ENCODE results near the gene RASSF5. TPM values are rescaled to one million over a fixed set of nuclear protein-coding genes. Genes with fewer than 3 reads are reported as not detected.
"Not testable (repeated sequence)": the region's sequence is repeated elsewhere in the genome, so short reads cannot be mapped to it uniquely, and the experiment has no call there.

RASSF5 gene
- polyA plus RNA-seq, 3 donors, result 5.0 to 5.4 (median 5.1) TPM

- no peak for DNase-seq (ENCODE audit: low read depth in 3 of 3, low spot score in 2 of 3)
These were observed 31.3 kb upstream of the RASSF5 start for GRCh38 chr1:206476058-206476457.

GRCh38 chr1:206476591-206476990 is 30.7 kb upstream of the RASSF5 start:
- DNase-seq (ENCODE audit: low read depth in 3 of 3, low spot score in 2 of 3), result no peak

- no peak for DNase-seq (ENCODE audit: low read depth in 3 of 3, low spot score in 2 of 3)
These were observed 30.2 kb upstream of the RASSF5 start for GRCh38 chr1:206477110-206477509.

GRCh38 chr1:206477581-206478380 is 29.6 kb upstream of the RASSF5 start:
- DNase-seq (ENCODE audit: low read depth in 3 of 3, low spot score in 2 of 3), result no peak

GRCh38 chr1:206478746-206479145 is 28.6 kb upstream of the RASSF5 start:
- DNase-seq (ENCODE audit: low read depth in 3 of 3, low spot score in 2 of 3), result no peak

- DNase-seq (ENCODE audit: low read depth in 3 of 3, low spot score in 2 of 3), result no peak
These were observed 27.9 kb upstream of the RASSF5 start for GRCh38 chr1:206479183-206480125.

- no peak for DNase-seq (ENCODE audit: low read depth in 3 of 3, low spot score in 2 of 3)
These were observed 27.1 kb upstream of the RASSF5 start for GRCh38 chr1:206480211-206480610.

GRCh38 chr1:206482611-206483010 is 24.7 kb upstream of the RASSF5 start:
- DNase-seq (ENCODE audit: low read depth in 3 of 3, low spot score in 2 of 3), result no peak

GRCh38 chr1:206483864-206484263 is 23.5 kb upstream of the RASSF5 start:
- not testable (repeated sequence) for DNase-seq (ENCODE audit: low read depth in 3 of 3, low spot score in 2 of 3)

GRCh38 chr1:206484901-206485300 is 22.4 kb upstream of the RASSF5 start:
- DNase-seq (ENCODE audit: low read depth in 3 of 3, low spot score in 2 of 3), result no peak

GRCh38 chr1:206486995-206487788 is 20.1 kb upstream of the RASSF5 start:
- no peak for DNase-seq (ENCODE audit: low read depth in 3 of 3, low spot score in 2 of 3)

GRCh38 chr1:206487970-206488369 is 19.4 kb upstream of the RASSF5 start:
- no peak for DNase-seq (ENCODE audit: low read depth in 3 of 3, low spot score in 2 of 3)

- DNase-seq (ENCODE audit: low read depth in 3 of 3, low spot score in 2 of 3), result no peak
These were observed 18.9 kb upstream of the RASSF5 start for GRCh38 chr1:206488466-206488865.

- DNase-seq (ENCODE audit: low read depth in 3 of 3, low spot score in 2 of 3), result no peak
These were observed 17.2 kb upstream of the RASSF5 start for GRCh38 chr1:206489980-206490770.

- DNase-seq (ENCODE audit: low read depth in 3 of 3, low spot score in 2 of 3), result no peak
These were observed 16.4 kb upstream of the RASSF5 start for GRCh38 chr1:206490771-206491405.

- DNase-seq (ENCODE audit: low read depth in 3 of 3, low spot score in 2 of 3), result no peak
These were observed 15.7 kb upstream of the RASSF5 start for GRCh38 chr1:206491616-206492015.

GRCh38 chr1:206492589-206492988 is 14.7 kb upstream of the RASSF5 start:
- no peak for DNase-seq (ENCODE audit: low read depth in 3 of 3, low spot score in 2 of 3)

- no peak for DNase-seq (ENCODE audit: low read depth in 3 of 3, low spot score in 2 of 3)
These were observed 14.1 kb upstream of the RASSF5 start for GRCh38 chr1:206493279-206493678.

- no peak for DNase-seq (ENCODE audit: low read depth in 3 of 3, low spot score in 2 of 3)
These were observed 12.3 kb upstream of the RASSF5 start for GRCh38 chr1:206495011-206495461.

All from right renal cortex interstitium (tissue), 3 donors.